H1 (cell line): ENCODE data around the gene KBTBD3. TPM values are rescaled to one million over a fixed set of nuclear protein-coding genes. Genes with fewer than 3 reads are reported as not detected.

Source experiments
- BRCA1 ChIP-seq: IDR thresholded peaks from 2 replicates; pipeline ENCODE4 v1.6.1; 2012; ENCODE audit warnings: low read depth, low read length, improper control_type of control experiment
- HDAC2 ChIP-seq, 2 experiments: fragments of 300-600 bp in 1 of 2; sonication (generic) in 1 of 2; IDR thresholded peaks; 2 replicates each; pipeline ENCODE4 v1.6.1; 2011 to 2012; ENCODE audit warnings: low read depth in 2 of 2, low read length in 2 of 2, mild to moderate bottlenecking in 2 of 2, moderate library complexity in 2 of 2, borderline replicate concordance in 1 of 2, inconsistent platforms in 1 of 2
- JUN ChIP-seq: IDR thresholded peaks from 2 replicates; pipeline ENCODE4 v1.6.1; 2011; ENCODE audit warnings: low read depth, mild to moderate bottlenecking, improper control_type of control experiment, low read length
- MAFK ChIP-seq: IDR thresholded peaks from 2 replicates; pipeline ENCODE4 v1.6.1; 2012; ENCODE audit warnings: low read depth, mild to moderate bottlenecking, improper control_type of control experiment, low read length
- NRF1 ChIP-seq: IDR thresholded peaks from 2 replicates; pipeline ENCODE4 v1.6.1; 2011; ENCODE audit warnings: mild to moderate bottlenecking, low read depth, low read length, improper control_type of control experiment
- SP2 ChIP-seq: IDR thresholded peaks from 2 replicates; pipeline ENCODE4 v1.6.1; 2012; ENCODE audit warnings: mild to moderate bottlenecking, low read length, inconsistent platforms
- polyA plus RNA-seq, 7 experiments: library from polyadenylated mRNA; depleted of rRNA in 3 of 7; stranded (reverse) in 5 of 7; unstranded in 2 of 7; fragments of >200 nt in 5 of 7; fragments of 200-250 nt in 2 of 7; gene quantifications; 1 replicate in 5 of 7; 2 replicates in 1 of 7; 4 replicates in 1 of 7; pipeline versions ENCODE4 v1.2.1 to v1.2.3, GENCODE V29; 2011 to 2013; ENCODE audit warnings: missing spikeins in 2 of 7, mixed read lengths in 2 of 7
- total RNA-seq: library from RNA; stranded (reverse); fragmentation: NEBNext Ultra II Directional; extraction: Animal tissue kit (Norgen Biotek cat#: 25700); gene quantifications from 2 replicates; pipeline ENCODE4 v1.2.1, GENCODE V29; 2021
- TF ChIP-seq, protein P1 (sequence below): IDR thresholded peaks from 2 replicates; pipeline ENCODE4 v1.6.1; 2011; ENCODE audit warnings: low read depth, mild to moderate bottlenecking, low read length; ENCODE audit not compliant: insufficient read depth

Gene KBTBD3
- total and polyA plus RNA-seq, 2 of the 8 experiments (the other 6 are each of a cell fraction or from before 2014, with no cell fraction given), result 1.2 to 6.1 TPM

GRCh38 chr11:106021181-106021966 lies 55.8 kb downstream of the KBTBD3 start (continued):
- TF ChIP-seq, protein P1, sequence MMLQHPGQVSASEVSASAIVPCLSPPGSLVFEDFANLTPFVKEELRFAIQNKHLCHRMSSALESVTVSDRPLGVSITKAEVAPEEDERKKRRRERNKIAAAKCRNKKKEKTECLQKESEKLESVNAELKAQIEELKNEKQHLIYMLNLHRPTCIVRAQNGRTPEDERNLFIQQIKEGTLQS, result no peak
- TF ChIP-seq HDAC2 (IDR thresholded peaks at IDR 0.05; ENCODE audit: borderline replicate concordance in 1 of 2, low read depth in 2 of 2, low read length in 2 of 2) (no peak), JUN (no peak), NRF1 (no peak), BRCA1 (no peak), MAFK (no peak), SP2 (no peak)
